ENCODE results near the gene OR2AJ1.

Gene OR2AJ1

GRCh38 chr1:247962911-247963588 is 38.4 kb downstream of the OR2AJ1 start:
- Histone ChIP-seq H3K79me2 (ENCODE audit: control insufficient read depth, insufficient read depth, low read length, unreplicated experiment) (no peaks in the 10 kb centered on the region), H3K36me3 (ENCODE audit: insufficient read depth, low read length) (no peaks in the 10 kb centered on the region), H2AFZ (ENCODE audit: low read length, unreplicated experiment) (no peak overlapping the region), H3K27me3 (ENCODE audit: insufficient read depth, low read length) (no peaks in the 10 kb centered on the region), H3K27ac (ENCODE audit: low read depth, low read length) (no peak overlapping the region), H3K4me3 (ENCODE audit: low read depth, low read length) (no peak overlapping the region), H3K4me1 (ENCODE audit: control insufficient read depth, insufficient read depth, low read length, unreplicated experiment) (no peaks in the 10 kb centered on the region)

- Histone ChIP-seq H3K4me3 (ENCODE audit: low read depth, low read length) (no peak within 1 kb of the TSS), H2AFZ (ENCODE audit: low read length, unreplicated experiment) (no peak within 1 kb of the TSS), H3K27me3 (ENCODE audit: insufficient read depth, low read length) (no peaks in the 10 kb centered on the region), H3K79me2 (ENCODE audit: control insufficient read depth, insufficient read depth, low read length, unreplicated experiment) (no peaks in the 10 kb centered on the region), H3K27ac (ENCODE audit: low read depth, low read length) (no peak within 1 kb of the TSS), H3K4me1 (ENCODE audit: control insufficient read depth, insufficient read depth, low read length, unreplicated experiment) (no peaks in the 10 kb centered on the region), H3K36me3 (ENCODE audit: insufficient read depth, low read length) (no peaks in the 10 kb centered on the region)
Measured at GRCh38 chr1:247964933-247965332, 40.2 kb downstream of the OR2AJ1 start, which contains the start of gene OR2AK2. OR2AK2 (plus strand) TSS chr1:247965233; CDS start chr1:247965377, 144 bp downstream.

- Histone ChIP-seq H3K4me3 (ENCODE audit: low read depth, low read length) (no peak overlapping the region), H2AFZ (ENCODE audit: low read length, unreplicated experiment) (no peak overlapping the region), H3K27ac (ENCODE audit: low read depth, low read length) (no peak overlapping the region), H3K4me1 (ENCODE audit: control insufficient read depth, insufficient read depth, low read length, unreplicated experiment) (no peaks in the 10 kb centered on the region), H3K27me3 (ENCODE audit: insufficient read depth, low read length) (no peaks in the 10 kb centered on the region), H3K79me2 (ENCODE audit: control insufficient read depth, insufficient read depth, low read length, unreplicated experiment) (no peaks in the 10 kb centered on the region), H3K36me3 (ENCODE audit: insufficient read depth, low read length) (no peaks in the 10 kb centered on the region)
Measured at GRCh38 chr1:247966532-247967204, 42.0 kb downstream of the OR2AJ1 start.

All from ACC112 (cell line).